HG03378 (cell line): Measurements from ENCODE around the gene PLXNA1.

Experiments
- ATAC-seq: cut with Tn5 transposase; IDR thresholded peaks from one replicate; pipeline ENCODE4 v1.9.1; 2021; ENCODE audit warnings: mild to moderate bottlenecking, moderate library complexity; ENCODE audit not compliant: unreplicated experiment

The PLXNA1 gene

GRCh38 chr3:127017229-127017628, 34.3 kb downstream of the PLXNA1 start:
- ATAC-seq, result no peak

GRCh38 chr3:127017781-127018180, 34.9 kb downstream of the PLXNA1 start:
- no peak for ATAC-seq

- ATAC-seq, result no peak
These were observed 35.5 kb downstream of the PLXNA1 start for GRCh38 chr3:127018306-127018828.

DNA sequence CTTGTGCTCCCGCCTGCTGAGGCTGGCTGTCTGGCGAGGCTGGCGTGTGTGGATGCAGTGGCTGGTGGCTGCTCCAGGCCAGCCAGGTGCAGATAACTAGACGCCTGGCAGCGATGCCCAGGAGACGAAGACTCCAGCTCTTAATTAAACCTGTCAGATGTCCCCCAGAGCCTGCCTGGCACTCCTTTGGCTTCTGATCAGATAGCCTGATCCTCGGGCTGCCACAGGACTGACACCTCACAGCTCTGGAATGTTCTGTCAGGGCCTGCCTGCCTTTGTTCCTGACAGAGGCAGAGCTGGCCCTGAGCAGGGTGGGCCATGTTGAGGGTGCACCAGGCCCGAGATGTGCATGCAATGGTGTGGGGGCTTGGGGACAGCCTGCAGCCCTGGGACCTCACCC, 36.5 kb downstream of the PLXNA1 start:
- ATAC-seq, result no peak

GRCh38 chr3:127020543-127020942, 37.6 kb downstream of the PLXNA1 start:
- no peak for ATAC-seq

DNA sequence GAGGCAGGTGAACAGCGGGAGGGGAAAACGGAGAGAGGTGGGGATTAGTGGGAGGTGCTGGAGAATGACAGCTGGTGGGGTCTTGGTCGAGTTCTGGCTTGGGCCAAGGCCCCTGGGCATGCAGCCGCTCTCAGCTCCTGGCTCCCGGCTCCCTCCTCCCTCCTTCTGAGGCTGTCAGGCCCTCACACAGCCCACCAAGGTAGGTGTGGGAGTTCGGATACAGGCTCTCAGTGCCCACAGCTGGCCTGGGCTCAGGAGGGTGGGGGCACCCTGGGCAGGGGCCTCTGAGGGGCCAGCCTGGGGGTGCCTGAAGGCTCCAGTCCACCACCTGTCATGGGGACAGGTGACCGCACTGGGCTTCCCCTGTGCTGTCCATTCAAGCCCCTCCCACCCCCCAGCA, 39.9 kb downstream of the PLXNA1 start:
- ATAC-seq, result no peak

DNA sequence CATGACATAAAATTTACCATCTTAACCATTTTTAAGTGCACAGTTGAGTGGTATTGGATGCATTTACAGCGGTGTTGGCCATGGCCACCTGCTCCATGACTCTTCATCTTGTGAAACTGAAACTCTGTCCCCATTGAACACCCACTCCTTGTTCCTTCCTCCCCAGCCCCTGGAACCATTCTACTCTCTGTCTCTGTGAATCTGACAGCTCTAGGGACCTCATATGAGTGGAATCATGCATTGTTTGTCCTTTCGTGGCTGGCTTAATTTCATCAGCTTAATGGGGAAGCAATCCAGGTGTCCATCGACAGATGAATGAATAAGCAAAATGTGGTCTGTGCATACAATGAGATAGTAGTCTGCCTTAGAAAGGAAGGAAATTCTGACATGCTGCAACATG, 42.5 kb downstream of the PLXNA1 start:
- no peak for ATAC-seq

DNA sequence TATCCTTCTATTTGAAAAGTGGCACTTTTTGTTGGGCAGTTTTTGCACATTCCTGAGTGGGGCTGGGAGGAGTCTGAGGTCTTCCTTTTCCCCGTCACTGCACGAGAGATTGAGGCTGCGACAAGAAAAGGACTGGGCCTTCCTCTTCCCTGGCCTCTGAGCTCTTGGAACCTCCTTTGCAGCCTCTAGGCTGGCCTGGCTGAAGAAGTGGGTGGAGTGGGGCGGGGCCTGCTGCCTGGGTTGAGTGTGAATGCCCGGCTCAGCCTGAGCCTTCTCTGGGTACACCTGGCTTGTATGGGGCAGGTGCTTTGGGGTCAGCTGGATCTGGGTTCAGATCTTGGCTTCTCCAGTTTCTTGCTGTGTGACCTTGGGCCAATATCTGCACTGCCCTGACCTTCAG, 43.1 kb downstream of the PLXNA1 start:
- no peak for ATAC-seq

- no peak for ATAC-seq
These were observed 43.7 kb downstream of the PLXNA1 start for GRCh38 chr3:127026661-127027060.

DNA sequence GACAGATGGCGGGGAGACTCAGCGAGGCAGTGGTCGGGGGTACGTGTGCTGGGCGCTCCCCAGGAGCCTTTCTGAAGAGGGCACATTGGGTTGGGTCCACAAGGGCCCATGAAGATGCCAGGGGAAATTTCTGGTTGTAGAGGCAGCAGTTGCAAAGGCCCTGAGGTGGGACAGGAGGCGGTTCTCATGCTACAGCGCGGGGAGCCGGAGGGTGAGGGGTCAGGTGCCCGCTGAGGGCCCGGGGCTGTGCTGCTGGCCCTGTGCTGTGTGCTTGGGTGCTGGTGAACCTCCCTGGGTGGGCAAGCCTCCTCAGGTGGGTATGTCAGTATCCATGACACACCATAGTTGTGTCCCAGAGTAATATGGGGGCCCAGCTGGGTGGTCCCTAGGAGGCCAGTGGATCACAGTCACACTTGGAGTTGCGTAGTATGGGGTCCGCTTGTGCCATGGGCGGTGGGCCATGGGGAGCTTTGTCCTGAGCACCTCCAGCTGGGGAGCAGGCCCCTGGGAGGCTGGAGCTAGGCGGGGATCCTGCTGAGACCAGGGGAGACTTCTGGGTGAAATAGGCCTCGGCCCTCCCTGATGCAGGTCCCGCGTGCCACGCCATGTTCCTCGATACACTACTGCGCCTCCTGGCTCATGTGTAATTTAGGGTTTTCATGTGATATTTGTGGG, 44.3 kb downstream of the PLXNA1 start:
- no peak for ATAC-seq

- ATAC-seq, result no peak
These were observed 45.1 kb downstream of the PLXNA1 start for GRCh38 chr3:127027811-127028548.

DNA sequence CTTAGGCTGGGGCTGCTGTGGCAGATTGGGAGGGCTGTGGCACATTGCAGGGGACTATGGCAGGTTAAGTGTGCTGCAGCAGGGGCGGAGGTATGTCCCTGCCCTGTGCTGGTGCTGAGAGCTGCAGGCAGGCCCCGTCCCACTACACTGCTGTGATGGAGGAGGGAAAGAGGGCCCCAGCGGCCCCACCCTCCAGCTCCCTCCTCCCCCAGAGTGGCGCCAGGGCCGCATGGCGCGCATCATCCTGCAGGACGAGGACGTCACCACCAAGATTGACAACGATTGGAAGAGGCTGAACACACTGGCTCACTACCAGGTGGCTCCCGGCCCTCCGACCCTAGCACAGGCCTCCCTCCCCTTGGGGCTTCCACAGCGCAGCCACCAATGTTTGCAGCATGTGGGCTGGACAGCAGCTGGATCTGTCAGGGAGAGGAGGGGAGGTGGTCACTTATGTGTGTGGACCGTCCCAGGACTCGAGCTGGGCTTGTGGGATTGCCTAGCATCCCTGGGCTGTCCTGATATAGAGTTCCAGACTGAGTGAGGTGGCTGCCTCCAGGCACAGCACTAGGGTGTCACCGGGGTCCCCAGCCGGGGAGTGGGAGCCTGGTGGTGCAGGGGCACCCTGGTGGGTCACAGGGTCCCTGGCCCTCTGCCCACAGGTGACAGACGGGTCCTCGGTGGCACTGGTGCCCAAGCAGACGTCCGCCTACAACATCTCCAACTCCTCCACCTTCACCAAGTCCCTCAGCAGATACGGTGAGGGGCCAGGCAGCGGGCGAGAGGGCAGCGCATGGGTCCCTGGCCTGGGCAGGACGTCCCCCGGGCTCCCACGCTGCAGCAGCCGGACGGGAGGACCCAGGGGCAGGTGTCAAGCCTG, 46.1 kb downstream of the PLXNA1 start:
- ATAC-seq, result no peak

GRCh38 chr3:127029658-127030507, 47.0 kb downstream of the PLXNA1 start:
- ATAC-seq, result no peak

DNA sequence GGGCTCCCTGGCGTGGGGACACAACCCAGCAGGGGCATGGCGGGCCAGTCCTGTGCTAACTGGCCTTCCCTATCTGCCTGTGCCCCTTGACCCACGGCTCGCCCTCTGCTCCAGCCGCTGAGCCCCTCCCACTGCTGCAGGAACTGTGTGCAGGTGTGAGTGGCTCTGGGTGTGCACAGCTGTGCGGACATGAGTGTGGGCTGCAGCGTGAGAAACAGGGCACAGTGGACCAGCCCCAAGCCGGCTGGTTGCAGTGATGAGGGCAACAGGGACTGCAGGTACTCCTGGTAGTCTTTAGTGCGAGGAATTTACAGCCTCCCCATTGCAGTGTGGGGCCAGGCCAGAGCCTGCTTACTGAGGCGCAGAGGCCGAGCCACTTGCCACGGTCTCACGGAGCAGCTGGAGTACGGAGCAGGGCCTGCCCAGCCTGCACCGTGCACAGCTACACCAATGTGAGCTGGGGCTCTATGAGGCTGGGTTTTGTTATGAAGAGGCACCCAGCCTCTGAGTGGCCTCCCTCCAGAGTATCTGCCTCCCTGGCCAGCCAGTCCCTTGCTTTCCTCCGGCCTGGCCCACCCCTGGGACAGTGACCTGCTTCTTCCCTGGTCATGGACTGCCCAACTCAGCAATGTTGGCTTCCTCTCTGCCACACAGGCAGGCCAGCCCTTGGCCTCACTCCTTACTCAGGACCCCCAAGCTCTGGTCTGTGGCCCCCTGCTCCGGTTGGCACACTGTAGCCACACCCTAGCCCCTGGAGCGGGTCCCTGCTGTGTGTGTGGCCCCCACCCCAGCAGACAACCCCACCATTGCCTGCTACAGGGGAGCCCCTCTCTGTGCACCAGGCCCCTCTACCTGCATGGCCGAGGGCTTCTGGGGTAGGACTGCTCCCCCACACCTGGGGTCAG, 47.8 kb downstream of the PLXNA1 start:
- no peak for ATAC-seq

GRCh38 chr3:127031413-127031810, 48.5 kb downstream of the PLXNA1 start:
- no peak for ATAC-seq

DNA sequence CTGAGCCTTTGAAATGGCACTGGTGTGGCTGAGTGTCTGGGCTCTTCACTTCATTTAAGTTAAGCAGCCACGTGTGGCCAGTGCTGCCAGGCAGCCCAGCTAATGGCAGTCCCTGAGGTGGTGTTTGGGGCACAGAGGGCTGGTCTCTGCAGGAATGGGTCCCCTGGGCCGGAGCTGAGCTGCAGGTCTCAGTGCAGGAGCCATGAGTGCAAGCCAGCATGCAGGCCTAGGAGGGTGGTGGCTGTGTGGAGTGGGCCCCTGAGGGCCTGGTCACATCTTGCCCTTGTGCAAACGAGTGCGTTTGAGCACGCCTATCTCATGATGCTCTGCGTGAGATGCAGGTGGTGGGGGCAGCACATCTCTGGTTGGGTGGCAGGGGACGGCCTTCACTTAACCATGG, 48.9 kb downstream of the PLXNA1 start:
- ATAC-seq, result no peak

DNA sequence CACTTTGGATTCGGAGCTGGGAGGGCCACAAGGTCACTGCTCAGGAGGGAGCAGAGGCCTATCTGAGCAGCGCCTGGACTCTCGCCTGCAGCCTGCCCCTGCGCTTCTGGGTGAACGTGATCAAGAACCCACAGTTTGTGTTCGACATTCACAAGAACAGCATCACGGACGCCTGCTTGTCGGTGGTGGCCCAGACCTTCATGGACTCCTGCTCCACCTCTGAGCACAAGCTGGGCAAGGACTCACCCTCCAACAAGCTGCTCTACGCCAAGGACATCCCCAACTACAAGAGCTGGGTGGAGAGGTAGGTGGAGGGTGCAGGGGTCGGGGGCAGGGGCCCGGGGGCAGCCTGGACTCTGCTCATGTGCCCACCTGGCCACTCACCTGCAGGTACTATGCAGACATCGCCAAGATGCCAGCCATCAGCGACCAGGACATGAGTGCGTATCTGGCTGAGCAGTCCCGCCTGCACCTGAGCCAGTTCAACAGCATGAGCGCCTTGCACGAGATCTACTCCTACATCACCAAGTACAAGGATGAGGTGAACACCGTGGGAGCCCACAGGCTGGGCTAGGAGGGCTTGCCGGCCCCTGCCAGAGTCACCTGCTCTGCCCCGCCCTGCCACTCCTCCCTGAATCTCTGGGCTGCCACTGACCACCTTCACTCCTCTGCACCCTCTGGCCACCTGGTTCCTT, 49.5 kb downstream of the PLXNA1 start:
- no peak for ATAC-seq
